HG02973 (cell line): ENCODE results near the gene RALB.

Experiments used
- ATAC-seq: cut with Tn5 transposase; IDR thresholded peaks from one replicate; pipeline ENCODE4 v1.9.1; 2021; ENCODE audit warnings: moderate library complexity; ENCODE audit not compliant: unreplicated experiment

The RALB gene

GRCh38 chr2:120330946-120331822, 78.5 kb downstream of the RALB start:
- no peak for ATAC-seq

DNA sequence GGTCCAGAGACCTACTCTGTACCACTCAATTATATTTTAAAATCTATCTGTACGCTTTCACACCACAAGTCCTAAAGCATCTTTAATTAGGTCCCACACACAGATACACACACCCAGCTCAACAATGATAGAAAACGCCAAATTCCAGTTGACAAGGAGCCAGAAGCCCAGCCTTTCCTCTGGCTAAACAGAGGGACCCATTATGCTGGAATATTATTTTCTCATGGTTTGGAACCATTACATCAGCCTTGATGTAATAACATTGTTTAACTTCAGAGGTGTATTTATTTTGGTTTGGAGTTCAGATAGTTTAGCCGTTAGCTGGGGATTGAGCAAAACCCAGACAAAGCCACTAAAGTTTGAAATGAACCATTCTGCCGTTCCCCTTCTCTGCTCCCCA, 79.3 kb downstream of the RALB start:
- ATAC-seq: no peak

DNA sequence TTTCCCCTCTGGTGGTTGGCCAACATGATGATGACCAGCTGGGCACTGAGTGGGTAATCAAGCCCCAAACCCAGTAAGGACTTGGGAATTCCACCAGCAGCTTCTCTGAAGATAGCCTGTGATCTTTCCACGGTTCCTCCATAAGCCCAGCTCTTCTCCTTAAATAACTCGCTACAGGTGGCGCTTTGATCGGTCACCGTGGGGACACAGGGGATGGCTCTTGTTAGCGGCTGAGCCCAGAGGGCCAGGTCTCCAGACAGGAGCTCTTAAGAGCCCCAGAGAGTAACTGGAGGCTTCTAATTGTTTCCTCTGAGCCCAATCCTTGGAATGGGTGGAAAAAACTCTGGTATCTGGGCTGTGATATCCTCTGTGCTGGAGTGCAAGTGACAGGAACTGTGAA, 79.7 kb downstream of the RALB start:
- ATAC-seq: no peak

DNA sequence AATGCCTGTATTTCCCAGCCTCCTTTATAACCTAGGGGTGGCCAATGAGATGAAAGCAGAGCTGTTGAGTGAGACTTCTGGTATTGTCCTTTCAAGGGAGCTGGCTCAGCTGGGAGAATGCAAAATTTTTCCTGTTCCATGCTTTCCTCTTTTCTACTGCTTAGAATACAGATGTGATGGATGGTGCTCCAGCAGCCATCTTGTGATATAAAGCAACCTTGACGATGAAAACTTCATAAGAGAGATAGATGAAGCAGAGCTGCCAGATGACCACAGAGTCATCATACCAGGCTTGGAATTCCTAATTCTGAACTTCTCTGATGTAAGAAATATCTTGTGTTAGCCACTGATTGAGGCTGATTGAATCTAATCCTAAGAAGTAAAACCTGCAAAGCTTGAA, 81.4 kb downstream of the RALB start:
- ATAC-seq: no peak

DNA sequence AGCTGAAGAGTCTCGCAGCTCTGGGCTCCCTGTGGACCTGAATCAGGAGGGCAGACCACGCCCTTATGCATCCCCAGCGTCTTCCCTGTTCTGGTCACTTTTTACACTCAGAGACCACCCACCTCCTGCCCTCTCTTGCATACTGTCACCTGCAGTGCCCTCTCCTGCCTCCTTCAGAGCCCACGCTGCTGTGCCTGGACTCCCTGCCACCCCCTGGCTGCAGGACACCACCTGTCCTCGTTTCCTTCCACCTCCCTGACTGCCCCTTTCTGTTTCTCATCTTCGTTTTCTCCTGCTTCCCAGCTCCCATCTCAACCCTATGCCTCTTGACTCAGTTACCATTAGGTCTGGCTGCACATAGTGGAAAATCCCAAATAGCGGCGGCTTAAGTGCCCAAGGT, 84.1 kb downstream of the RALB start:
- no peak for ATAC-seq

- no peak for ATAC-seq
These were observed 85.4 kb downstream of the RALB start for GRCh38 chr2:120338015-120338414.

DNA sequence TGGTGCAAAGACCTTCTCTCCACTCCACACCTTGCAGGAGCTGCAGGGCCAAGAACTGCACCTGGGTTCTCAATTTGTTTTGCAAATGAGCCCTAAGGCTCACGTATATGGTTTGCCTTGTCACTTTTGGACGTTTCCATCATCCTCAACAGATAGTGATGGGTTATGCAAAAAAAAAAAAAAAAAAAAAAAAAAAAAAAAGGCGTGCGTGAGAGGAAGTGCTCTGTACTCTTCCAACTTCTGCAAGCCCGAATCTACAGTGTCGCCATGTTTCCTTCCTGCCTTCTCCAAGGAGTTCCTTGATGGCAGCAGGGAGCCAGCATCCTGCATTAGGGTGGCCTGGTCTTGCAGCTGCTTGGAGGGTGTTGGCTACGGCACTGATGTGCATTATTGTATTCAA, 89.3 kb downstream of the RALB start:
- no peak for ATAC-seq

DNA sequence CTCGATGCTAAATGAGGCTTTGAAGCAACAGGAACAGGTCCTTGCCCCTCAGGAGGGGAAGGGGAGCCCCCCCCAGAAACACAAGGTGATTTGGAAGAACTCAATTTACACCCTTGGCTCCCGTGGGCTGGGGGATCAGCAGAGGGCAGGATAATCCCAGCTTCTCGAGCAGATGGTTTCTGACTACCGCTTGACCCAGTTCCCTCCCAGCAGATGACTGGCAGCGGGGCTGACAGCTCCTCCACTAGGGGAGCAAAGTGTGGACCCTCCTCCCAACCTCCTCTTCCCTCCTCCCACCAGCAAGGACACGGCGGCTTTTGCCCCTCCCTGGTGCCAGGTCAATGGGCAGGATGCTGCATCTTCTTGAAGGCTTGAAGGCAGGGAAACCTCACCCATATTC, 89.8 kb downstream of the RALB start:
- no peak for ATAC-seq

DNA sequence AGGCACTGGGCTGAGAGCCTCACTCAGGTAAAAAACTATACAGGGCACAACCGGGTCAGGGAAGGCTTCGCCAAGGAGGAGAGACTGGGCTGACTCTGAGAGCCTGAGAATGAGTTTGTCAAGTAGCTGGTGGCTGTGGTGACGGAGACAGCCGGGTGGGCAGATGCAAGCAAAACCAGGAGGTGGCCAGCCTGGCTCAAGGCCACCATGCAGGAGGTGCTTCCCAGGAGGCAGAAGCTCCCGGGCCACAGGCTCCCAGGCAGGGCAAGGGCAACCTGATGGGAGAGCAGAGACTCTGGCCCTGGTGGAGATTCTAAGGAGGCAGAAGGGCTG, 90.4 kb downstream of the RALB start:
- no peak for ATAC-seq

DNA sequence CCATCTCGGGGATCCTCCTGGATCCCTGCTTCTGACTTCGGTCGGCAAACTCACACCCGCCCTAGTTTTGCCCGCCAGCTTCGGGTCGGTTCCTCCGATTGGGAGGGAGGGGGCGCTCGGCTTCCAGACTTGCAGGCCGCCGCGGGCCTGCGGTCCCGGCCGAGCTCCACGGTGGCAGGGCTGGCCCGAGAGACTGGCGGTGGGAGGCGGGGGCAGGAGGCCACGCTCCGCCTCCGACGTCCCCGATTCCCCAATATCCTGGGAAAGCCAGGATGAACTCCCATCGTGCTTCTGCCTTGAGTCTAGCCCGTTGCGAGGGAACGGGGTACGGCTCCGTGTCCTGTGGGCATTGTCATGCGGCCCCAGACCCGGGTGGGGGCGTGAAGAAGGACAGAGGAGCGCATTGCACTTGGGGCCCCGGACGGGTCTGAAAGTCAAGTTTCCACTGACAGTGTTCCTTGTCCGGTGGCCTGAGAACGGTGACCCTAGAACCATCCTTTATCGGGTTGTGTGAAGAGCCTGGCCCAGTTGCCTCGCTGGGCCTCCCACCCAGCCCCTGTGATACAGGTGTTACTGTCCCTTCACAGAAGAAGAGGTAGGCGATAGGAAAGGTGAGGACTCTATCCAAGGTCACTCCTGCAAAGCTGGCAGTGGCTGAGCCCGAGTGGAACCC, 90.9 kb downstream of the RALB start:
- ATAC-seq: no peak
